Measurements from ENCODE around the gene MIOX. TPM values are rescaled to one million over a fixed set of nuclear protein-coding genes. Genes with fewer than 3 reads are reported as not detected.

The MIOX gene
- total and polyA plus RNA-seq, 2 of the 13 experiments (the other 11 are each of a cell fraction or from before 2014, with no cell fraction given): 1.5 to 2.9 TPM

- TF ChIP-seq ZNF281 (CRISPR knock-in tag; IDR thresholded peaks at IDR 0.05; ENCODE audit: borderline replicate concordance) (peak; percentile 21; the same call in 1 of the 2 replicates), ZNF292 (CRISPR knock-in tag; IDR thresholded peaks at IDR 0.05; ENCODE audit: borderline replicate concordance, low read depth) (no peak), ZBTB25 (CRISPR knock-in tag; IDR thresholded peaks at IDR 0.05) (peak; percentile 49; the same call in 1 of the 2 replicates), ZNF138 (CRISPR knock-in tag; IDR thresholded peaks at IDR 0.05; ENCODE audit: low read depth) (no peak), TEAD3 (CRISPR knock-in tag; optimal IDR thresholded peaks at IDR 0.05; ENCODE audit: borderline replicate concordance) (no peak), SALL1 (CRISPR knock-in tag; IDR thresholded peaks at IDR 0.05) (peak; percentile 55; the same call in 1 of the 2 replicates), ZSCAN21 (CRISPR knock-in tag; IDR thresholded peaks at IDR 0.05; ENCODE audit: borderline replicate concordance) (peak; percentile 8; the same call in 1 of the 2 replicates), NAIF1 (CRISPR knock-in tag; IDR thresholded peaks at IDR 0.05; ENCODE audit: borderline replicate concordance) (no peak), CTCF (CRISPR knock-in tag; IDR thresholded peaks at IDR 0.05) (peak; percentile 10; the same call in 1 of the 2 replicates), NFYB (CRISPR knock-in tag; IDR thresholded peaks at IDR 0.05) (0 out of 2 replicates have a peak, but pooled peaks have one; percentile 17), ZBTB7B (CRISPR knock-in tag; IDR thresholded peaks at IDR 0.05) (no peak), PITX1 (CRISPR knock-in tag; IDR thresholded peaks at IDR 0.05) (no peak), JDP2 (CRISPR knock-in tag; IDR thresholded peaks at IDR 0.05; ENCODE audit: borderline replicate concordance) (no peak), ZBTB38 (CRISPR knock-in tag; IDR thresholded peaks at IDR 0.05) (no peak), CREB3 (CRISPR knock-in tag; IDR thresholded peaks at IDR 0.05) (no peak), DMTF1 (CRISPR knock-in tag; IDR thresholded peaks at IDR 0.05) (no peak), ARNTL (CRISPR knock-in tag; IDR thresholded peaks at IDR 0.05) (no peak), NCOA2 (CRISPR knock-in tag; IDR thresholded peaks at IDR 0.05) (peak; percentile 27; the same call in 1 of the 2 replicates), MIXL1 (CRISPR knock-in tag; IDR thresholded peaks at IDR 0.05) (no peak)
These were observed 20.8 kb downstream of the MIOX start, which contains the start of gene LMF2 (continued) for GRCh38 chr22:50507421-50507990.
